ENCODE results near the gene RPS19BP1.
"Not testable (repeated sequence)": the region's sequence is repeated elsewhere in the genome, so short reads cannot be mapped to it uniquely, and the experiment has no call there.

The RPS19BP1 gene

DNA sequence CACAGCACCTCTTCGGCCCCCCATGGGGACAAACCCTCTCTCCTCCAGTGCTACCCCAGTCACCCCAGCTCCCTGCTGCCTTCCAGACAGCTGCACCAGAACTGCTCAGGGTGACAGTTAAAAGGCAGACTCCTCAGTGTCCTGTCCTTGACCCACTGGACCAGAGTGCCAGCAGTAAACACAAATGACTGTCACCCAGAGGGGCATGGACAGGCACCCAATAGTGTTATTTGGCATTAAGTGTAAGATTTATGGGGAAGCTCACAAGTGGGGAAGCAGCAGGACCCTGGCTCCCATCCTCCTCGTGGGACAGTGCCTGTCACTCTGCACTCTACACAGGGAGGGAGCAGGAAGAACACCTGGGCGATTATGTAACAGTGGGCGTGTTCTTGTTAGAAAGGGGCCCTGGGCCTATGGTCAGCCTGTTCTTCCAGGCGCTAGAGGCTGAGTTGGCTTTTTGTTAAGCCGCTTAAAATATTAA is 5.0 kb downstream of the RPS19BP1 start:
- DNase-seq, result no peak

DNA sequence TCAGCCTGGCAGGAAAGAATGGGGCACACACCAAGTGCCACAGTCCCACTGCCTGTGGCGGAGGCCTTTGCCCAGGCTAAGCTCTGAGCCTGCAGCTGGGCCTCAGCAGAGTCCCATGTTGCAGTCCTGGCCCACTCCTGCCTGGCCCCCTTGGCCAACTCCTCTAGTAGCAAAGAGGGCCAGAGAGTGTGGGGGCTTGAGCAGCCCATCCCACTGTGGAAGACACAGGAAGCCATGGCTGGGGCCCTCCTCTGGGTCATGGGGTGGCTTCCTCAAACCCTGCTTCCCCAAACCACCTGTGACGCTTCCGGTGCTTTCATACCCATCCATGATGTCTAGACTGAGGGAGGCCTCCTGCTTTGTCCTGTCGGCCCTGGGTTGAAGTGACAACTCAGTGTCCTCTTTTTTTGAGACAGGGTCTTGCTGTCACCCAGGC is 5.8 kb downstream of the RPS19BP1 start:
- no peak for DNase-seq

DNA sequence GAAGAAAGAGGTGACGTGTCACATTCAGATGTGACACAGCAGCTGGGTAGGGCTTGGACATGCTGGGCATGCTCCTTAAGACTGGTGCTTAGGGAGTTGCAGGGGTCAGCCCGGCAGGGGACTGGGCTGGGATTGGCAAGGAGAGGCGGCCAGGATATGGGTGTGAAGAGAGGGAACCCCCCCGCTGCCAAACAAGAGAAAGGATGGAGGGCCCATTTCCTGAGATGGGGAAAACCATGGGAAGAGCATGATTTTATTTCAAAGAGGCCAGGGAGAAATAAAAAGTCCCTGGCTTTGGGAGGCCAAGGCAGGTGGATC is 6.9 kb downstream of the RPS19BP1 start:
- DNase-seq, result no peak

DNA sequence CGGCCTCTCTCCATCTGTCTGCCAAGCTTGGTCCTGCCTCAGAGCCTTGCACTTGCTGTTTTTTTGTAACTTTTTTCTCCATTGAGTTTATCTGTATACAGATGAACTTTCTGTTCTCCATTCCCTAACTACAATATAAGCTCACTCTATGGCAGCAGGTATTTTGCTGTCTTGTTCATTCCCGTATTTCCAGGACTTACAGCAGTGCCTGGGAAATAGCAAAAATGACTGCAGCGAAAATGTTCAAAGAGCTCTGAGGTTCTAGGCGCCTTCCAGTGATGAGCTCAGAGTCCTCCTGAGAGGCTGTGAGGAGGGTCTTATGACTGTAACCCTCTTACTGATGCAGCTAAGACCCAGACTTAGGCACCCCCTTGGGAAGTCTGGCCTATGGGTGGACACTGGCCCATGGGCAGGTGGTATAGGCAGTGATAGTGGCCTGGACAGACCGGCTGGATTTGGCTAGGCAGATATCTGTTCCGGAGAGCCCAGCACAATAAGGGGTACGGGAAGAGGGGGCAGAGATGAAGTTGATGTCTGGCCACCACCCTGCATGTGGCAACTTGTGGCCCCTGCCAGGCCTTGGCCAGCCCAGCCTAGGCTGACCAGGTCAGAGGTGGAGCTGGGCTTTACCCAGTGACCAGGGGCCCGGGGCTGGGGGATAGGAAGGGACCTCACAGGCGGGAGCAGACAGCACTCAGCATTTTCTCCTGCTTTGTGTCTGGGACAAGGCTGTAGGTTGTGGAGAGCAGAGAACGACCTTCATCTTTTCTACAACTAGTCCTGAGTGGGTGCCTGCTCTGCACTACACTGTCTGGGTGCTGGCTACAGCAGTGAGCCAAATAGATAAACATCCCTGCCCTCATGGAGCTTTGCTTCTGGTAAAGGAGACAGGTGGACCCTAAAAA is 7.5 kb downstream of the RPS19BP1 start:
- no peak for DNase-seq

DNA sequence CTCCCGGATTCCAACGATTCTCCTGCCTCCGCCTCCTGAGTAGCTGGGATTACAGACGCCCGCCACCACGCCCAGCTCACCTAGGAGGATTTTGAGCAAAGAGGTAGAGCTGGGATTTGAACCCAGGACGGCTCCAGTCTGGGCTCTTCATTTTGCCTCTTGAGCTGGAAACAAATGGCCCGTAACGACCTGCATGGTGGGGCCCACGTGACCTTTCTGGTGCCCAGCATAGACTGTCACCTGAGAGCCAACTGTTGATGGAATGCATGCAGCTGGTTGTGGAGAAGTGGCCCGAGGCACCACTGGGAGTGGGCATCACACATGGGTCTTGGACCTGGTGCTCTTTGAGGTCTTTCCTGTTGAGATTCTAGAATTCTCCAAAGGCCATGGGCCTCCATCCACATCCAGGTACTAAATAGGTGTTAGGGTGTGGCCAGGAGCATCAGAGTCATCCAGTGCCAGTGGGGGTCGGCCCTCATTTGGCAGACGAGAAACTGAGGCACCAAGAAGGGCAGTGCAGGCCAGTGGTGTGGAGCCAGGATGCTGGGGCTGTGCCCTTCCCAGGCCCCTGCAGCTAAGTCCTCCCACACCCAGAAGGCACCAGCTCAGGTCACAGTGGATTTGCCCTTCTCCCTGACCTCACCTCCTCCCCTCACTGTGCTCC is 8.3 kb downstream of the RPS19BP1 start:
- no peak for DNase-seq

DNA sequence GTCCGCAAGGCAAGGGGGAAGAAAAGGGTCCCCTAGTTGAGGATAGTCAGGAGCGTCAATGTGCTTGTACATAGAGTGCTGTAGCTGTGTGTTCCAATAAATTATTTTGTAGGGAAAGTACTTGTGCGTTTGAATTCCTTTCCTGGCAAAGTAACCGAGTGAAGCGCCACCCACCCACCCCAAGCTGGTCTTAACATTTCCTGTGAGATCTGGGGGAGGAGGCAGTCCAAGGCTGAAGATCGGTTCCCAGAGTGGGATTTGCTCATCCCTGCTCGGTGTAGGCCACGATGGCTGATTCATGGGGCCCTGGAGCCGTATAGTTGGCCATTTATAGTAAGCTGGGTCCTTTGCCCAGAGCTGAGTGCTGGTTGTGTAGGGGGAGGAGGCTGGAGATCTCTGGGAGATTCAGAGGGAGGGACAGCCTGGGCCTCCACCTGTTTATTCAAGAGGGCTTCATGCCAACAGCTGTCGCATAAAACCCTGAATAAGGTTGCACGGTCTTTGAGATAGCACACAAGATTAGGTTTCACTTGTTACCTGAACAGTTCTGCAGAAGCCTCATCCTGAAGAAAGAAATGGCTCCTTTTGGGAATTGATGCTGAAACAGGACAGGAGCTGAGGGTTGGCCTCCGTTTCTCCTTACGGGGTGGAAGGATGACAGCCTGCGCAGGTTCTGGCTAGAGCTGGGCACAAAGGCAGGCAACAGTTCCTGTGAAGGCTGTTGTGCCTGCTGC is 9.8 kb downstream of the RPS19BP1 start:
- DNase-seq, result no peak

DNA sequence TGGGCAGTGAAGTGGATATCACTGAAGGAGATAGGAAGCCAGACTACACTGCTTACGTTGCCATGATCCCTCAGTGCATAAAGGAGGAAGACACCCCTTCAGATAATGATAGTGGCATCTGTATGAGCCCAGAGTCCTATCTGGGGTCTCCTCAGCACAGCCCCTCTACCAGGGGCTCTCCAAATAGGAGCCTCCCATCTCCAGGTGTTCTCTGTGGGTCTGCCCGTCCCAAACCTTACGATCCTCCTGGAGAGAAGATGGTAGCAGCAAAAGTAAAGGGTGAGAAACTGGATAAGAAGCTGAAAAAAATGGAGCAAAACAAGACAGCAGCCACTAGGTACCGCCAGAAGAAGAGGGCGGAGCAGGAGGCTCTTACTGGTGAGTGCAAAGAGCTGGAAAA is 10.5 kb downstream of the RPS19BP1 start:
- not testable (repeated sequence) for DNase-seq

DNA sequence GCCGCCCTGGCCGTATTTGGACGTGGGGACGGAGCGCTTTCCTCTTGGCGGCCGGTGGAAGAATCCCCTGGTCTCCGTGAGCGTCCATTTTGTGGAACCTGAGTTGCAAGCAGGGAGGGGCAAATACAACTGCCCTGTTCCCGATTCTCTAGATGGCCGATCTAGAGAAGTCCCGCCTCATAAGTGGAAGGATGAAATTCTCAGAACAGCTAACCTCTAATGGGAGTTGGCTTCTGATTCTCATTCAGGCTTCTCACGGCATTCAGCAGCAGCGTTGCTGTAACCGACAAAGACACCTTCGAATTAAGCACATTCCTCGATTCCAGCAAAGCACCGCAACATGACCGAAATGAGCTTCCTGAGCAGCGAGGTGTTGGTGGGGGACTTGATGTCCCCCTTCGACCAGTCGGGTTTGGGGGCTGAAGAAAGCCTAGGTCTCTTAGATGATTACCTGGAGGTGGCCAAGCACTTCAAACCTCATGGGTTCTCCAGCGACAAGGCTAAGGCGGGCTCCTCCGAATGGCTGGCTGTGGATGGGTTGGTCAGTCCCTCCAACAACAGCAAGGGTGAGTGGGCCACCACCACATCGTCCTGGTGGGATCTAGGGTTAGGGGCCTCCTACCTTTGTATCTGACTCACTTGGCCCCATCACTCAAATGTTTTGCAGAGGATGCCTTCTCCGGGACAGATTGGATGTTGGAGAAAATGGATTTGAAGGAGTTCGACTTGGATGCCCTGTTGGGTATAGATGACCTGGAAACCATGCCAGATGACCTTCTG is 11.3 kb downstream of the RPS19BP1 start:
- DNase-seq, result not testable (repeated sequence)

DNA sequence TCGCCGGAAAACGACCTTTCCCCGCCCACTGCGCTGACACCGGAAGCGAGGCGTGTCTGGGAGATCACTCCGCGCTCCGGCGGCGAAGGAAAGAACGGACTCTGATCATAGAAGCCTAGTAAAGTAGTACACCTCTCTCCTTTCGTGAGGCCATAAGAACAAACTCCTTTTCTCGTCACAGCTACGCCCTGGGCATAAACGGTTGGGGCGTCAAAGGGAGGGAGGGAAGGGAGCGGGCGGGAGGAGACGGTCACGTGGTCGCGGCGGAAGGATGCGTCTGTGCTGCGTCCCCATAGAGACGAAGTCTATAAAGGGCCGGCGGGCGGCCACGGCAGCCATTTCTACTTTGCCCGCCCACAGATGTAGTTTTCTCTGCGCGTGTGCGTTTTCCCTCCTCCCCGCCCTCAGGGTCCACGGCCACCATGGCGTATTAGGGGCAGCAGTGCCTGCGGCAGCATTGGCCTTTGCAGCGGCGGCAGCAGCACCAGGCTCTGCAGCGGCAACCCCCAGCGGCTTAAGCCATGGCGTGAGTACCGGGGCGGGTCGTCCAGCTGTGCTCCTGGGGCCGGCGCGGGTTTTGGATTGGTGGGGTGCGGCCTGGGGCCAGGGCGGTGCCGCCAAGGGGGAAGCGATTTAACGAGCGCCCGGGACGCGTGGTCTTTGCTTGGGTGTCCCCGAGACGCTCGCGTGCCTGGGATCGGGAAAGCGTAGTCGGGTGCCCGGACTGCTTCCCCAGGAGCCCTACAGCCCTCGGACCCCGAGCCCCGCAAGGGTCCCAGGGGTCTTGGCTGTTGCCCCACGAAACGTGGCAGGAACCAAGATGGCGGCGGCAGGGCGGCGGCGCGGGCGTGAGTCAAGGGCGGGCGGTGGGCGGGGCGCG is 12.1 kb downstream of the RPS19BP1 start, which contains the start of gene ATF4:
TSS of gene ATF4 (plus strand) at position 337 of the 880 bp plus-strand sequence. CDS start 884 bp downstream, outside the sequence.
- DNase-seq, result no peak

DNA sequence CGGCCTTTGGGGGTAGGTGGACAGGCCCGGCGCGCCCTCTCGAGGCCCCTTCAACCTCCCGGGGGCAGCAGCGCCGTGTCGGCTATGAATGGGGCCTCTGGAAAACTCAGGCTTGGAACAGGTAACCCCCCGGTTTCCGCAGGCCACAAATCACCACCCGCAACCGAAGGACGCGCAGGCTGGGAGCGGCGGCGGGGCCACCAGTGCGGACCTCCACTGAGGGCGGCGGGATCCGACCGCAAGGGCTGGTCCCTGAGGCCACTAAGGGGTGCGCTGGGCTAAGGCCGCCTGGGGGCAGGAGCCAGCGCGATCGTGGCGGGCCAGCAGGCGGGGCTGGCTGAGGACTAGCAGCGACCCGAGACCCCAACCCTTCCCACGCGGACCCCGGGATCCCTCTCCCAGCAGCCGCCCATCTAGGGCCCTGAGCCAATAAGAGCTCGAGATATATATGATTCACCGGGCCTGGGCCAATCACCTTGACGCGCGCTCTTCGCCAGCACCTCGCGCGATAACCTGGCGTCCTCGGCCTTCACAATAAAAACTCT is 12.8 kb downstream of the RPS19BP1 start:
- DNase-seq, result peak; percentile 48

DNA sequence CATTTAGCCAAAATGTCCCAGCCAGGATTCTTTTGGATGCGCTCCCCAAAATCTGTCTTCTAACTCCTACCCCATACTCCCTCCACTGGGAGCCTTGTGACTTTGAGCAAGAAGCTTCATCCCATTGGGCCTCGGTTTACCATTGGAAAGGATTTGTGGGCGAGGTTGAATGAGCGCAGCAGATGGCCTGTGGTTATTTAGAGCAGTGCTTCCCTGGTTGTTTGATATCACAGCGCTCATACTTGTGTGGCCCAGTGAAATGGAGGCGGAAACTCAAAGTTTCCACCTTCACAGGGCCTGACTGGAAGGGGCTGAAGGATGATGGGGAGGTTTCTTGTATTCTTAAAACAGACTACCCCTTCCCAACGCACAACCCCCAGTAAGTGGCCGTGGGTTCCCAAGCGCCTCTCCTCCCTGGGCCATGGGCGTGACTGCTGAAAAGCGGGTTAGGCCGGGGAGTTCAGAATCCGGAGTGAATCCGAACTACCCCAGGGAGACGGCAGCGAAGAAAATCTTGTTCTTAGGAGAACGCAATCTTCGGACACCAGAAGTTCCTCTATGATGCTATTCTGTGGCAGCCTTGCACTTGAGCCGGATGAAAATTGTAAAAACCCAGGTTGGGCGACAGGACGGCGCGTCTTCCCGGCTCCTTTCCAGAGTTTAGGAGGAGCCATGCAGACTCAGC is 13.4 kb downstream of the RPS19BP1 start:
- DNase-seq, result no peak

DNA sequence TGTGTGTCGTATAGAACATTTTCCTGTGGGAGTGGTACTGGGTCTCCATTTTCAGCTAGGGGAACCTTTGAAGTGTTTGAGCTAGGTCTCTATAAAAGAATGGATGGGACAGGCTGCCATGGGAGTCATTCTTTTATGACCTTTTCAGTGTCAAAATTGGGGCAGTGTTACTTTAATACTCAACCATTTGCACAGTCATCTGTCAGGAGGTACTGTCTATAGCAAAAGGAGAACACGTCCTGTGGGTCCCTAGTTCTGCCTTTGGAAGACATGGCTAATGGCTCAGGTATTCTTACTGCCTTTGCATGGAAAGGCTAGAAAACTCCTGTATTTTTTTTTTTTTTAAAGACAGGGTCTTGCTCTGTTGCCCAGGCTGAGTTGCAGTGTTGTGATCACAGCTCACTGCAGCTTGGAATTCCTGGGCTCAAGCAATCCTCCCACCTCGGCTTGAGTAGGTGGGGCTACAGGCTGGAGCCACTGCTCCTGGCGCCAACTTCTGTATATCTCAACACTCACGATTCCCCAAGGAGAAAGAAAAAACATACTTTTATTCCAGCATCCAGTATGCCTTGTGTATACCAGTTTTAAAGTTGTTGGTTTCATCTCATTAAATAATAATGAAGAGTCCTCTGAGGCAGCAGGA is 14.3 kb downstream of the RPS19BP1 start:
- no peak for DNase-seq

DNA sequence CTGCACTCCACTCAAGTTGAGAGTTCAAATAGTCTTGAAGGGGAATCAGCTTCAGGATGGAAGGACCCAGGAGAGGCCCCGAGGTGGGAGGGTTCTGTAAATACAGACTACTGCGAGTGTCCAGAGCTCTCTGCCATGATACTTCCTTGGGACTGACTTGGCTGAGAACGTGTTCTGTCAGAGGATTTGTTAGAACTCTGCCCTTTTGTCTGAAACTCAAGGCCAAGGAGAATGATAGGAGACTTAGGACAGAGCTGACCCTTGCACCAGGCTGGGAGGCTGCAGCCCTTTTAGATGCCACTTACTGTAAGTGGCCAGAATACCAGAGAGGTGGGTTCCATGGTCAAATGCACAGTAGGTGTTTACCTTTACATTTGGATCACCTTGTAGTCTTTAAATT is 15.1 kb downstream of the RPS19BP1 start:
- DNase-seq, result no peak

DNA sequence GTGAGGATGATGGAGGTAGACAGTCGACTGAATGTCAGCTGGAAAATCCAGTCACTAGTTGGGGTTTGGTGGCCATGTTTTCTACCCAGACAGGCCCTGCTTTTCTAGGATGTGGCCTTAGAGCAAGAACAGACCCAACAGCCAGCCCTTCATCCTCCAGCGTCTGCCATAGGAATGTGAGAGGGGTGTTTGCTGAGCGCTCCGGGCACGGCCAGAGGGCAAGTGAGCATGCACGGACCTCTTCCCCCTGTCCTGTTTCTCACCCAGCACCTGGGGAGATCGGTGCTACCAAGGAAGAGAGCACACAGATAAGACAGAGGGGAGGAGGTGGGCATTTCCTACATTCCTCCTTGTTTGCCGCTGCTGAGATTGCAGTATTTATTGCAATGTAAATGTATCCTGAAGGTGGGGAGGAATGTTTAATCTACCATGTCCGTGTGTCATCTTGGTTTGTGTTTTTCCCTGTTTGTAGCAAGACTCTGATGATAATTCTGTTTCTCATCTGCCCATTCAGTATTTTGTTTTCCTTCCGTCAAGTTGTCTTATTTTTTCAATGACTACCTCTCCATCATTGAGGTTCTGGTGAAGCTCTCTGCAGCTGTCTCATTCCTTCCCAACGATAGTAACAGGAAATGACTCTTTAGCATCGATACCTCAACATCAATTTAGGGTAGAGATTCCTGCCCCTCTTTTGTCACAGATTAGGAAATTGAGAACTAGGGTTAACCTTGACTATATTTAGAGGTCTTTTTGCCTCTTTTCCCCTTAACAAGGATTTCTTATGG is 17.1 kb downstream of the RPS19BP1 start:
- DNase-seq, result no peak

DNA sequence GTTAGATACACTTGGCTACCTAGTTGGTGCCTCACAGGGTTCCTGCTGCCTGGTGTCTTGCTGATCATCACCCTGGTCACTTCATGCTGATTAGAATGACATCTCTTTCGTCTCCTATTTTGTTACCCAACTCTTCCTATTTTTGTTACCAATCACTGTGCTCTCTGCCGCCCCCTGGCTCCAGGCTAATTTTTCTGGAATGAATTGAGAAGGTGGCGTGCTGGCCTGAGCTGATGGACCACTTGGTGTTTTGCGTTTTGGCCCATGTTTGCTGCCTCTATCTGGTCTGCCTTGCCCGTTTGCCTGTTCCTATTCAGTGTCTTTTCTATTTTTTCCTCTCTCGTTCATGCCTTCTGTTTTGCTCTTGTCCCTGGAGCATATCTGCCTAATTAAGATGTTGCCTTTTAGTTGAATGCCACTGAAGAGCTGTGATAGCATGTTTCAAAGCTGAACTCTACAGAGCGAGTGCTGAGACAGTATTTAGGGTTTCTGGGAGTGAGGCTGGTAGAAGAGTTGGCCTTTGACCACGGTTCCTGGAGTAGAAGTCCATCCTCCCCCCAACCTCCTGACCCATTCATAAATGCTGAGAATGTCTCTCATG is 18.1 kb downstream of the RPS19BP1 start:
- DNase-seq, result no peak

DNA sequence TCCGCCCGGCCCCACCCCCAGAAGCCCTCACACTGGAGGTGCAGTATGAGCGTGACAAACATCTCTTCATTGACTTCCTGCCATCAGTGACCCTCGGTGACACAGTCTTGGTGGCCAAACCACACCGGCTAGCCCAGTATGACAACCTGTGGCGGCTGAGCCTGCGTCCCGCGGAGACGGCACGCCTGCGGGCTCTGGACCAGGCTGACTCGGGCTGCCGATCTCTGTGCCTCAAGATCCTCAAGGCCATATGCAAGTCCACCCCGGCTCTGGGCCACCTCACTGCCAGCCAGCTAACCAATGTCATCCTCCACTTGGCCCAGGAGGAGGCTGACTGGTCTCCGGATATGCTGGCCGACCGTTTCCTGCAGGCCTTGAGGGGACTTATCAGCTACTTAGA is 18.8 kb downstream of the RPS19BP1 start:
- no peak for DNase-seq

DNA sequence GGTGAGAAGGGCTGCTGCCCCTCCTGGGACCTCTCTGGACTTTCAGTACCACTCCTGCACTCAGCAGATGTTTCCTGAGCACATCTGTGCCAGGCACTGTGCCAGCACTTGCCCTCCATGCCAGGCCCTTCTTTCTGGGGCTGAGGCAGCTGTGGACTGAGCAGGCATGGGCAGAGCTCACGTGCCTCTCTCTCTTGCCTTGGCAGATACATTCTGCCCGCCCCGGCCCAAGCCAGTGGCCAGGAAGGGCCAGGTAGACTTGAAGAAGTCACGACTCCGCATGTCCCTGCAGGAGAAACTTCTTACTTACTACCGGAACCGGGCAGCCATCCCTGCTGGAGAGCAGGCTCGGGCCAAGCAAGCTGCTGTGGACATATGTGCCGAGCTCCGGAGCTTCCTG is 20.5 kb downstream of the RPS19BP1 start:
- DNase-seq, result no peak

DNA sequence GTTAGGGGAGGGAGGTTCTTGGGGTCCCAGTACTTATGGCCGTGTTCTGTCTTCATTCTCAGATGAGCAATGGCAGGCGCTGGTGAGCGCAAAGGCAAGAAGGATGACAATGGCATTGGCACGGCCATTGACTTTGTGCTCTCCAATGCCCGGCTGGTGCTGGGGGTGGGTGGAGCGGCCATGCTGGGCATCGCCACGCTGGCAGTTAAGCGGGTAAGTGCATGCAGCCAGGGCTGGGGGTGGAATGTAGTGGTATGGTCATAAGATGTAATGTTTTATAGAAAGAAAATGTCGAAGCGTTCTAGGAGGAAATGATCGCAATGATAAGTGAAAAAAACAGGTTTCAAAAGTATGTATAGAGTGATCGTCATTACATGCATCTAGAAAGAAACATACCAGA is 21.3 kb downstream of the RPS19BP1 start:
- DNase-seq, result no peak

Measured in cortex of kidney (tissue), 1 donor.